ENCODE measurements around the gene REPIN1.

The REPIN1 gene

DNA sequence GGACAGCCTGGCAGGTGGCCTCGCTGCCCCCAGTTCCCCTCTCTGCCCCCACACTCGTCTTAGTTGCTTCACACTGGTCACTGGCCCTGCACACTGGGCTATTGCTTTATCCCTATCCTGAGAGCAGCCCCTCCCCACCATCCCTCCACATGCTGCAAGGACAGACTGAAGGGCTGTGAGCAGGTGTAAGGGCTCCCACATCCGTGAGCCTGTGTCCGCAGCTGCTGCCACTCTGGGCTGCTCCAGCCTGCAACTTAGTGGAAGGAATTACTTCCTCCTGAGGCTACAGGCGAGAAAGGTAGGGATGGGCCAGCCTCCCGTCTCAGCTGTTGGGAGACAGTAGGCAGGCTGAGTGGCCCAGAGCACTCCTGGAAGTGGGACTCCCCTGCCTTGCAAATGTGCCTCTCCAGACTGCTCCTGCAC lies 31.0 kb upstream of the REPIN1 start:
- Histone ChIP-seq H3K27ac (ENCODE audit: low read length) (no peak overlapping the region), H3K9me3 (ENCODE audit: control insufficient read depth in 1 of 2, low read length in 2 of 2) (no peaks in the 10 kb centered on the region), H3K36me3 (ENCODE audit: control insufficient read depth in 1 of 2, insufficient read depth in 2 of 2, low read length in 2 of 2) (peaks cover 0 to 8% of the 10 kb centered on the region in 2 donors), H3K27me3 (ENCODE audit: low read depth, low read length) (no peaks in the 10 kb centered on the region), H3K4me3 (ENCODE audit: low read depth in 1 of 2, low read length in 2 of 2) (no peak overlapping the region), H3K4me1 (ENCODE audit: control insufficient read depth in 1 of 2, insufficient read depth in 2 of 2, low read length in 2 of 2) (peaks cover 9 to 66% of the 10 kb centered on the region in 2 donors)

GRCh38 chr7:150338166-150338829 lies 30.3 kb upstream of the REPIN1 start:
- no peaks in the 10 kb centered on the region for H3K9me3 ChIP-seq (ENCODE audit: control insufficient read depth in 1 of 2, low read length in 2 of 2)
- no peak overlapping the region for H3K27ac ChIP-seq (ENCODE audit: low read length)
- peaks cover 0 to 8% of the 10 kb centered on the region in 2 donors for H3K36me3 ChIP-seq (ENCODE audit: control insufficient read depth in 1 of 2, insufficient read depth in 2 of 2, low read length in 2 of 2)
- H3K27me3 ChIP-seq (ENCODE audit: low read depth, low read length), result no peaks in the 10 kb centered on the region
- peaks cover 9 to 66% of the 10 kb centered on the region in 2 donors for H3K4me1 ChIP-seq (ENCODE audit: control insufficient read depth in 1 of 2, insufficient read depth in 2 of 2, low read length in 2 of 2)
- no peak overlapping the region for H3K4me3 ChIP-seq (ENCODE audit: low read depth in 1 of 2, low read length in 2 of 2)

GRCh38 chr7:150339409-150339809 lies 29.2 kb upstream of the REPIN1 start:
- H3K4me3 ChIP-seq (ENCODE audit: low read depth in 1 of 2, low read length in 2 of 2), result peak overlapping the region in 1 of 2 donors; percentile 72
- no peak overlapping the region for H3K27ac ChIP-seq (ENCODE audit: low read length)
- no peaks in the 10 kb centered on the region for H3K27me3 ChIP-seq (ENCODE audit: low read depth, low read length)
- peaks cover 0 to 8% of the 10 kb centered on the region in 2 donors for H3K36me3 ChIP-seq (ENCODE audit: control insufficient read depth in 1 of 2, insufficient read depth in 2 of 2, low read length in 2 of 2)
- peaks cover 9 to 65% of the 10 kb centered on the region in 2 donors for H3K4me1 ChIP-seq (ENCODE audit: control insufficient read depth in 1 of 2, insufficient read depth in 2 of 2, low read length in 2 of 2)
- peaks cover 0 to 2% of the 10 kb centered on the region in 2 donors for H3K9me3 ChIP-seq (ENCODE audit: control insufficient read depth in 1 of 2, low read length in 2 of 2)

DNA sequence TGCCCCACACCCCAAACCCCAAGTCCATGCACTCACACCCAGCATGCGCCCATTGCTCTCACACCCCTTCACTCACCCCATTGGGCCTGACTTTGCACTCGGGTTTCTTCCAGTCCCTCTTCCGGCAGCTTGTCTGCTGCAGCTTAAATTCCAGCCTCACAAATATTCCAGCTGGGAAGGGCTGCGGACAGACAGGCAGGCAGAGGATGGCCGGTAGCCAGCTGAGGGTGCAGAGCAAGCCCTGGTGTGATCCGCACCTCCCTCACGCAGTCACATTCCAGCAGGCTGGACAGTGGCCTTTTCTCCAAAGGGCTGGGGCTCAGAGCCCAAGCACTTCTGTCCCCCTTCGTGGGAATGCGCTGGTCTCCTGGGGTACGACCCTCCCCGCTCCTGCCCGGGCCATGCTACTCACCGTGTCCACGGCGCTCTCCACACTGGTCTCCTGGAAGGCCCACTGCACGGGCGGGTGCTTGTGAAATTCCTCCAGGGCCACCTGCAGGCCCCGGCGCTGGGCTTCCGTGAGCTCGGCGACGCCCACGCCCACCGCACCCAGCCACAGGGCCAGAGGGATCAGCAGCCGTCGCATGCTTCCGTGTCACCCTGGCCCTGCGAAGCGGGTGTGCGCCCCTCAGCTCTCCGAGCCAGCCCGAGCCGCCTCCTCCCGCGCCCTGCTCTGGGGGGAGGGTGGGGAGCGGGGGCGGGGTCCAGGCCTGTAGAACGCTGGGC lies 28.4 kb upstream of the REPIN1 start:
- peaks cover 9 to 58% of the 10 kb centered on the region in 2 donors for H3K4me1 ChIP-seq (ENCODE audit: control insufficient read depth in 1 of 2, insufficient read depth in 2 of 2, low read length in 2 of 2)
- peaks cover 0 to 3% of the 10 kb centered on the region in 2 donors for H3K9me3 ChIP-seq (ENCODE audit: control insufficient read depth in 1 of 2, low read length in 2 of 2)
- H3K36me3 ChIP-seq (ENCODE audit: control insufficient read depth in 1 of 2, insufficient read depth in 2 of 2, low read length in 2 of 2), result peaks cover 0 to 8% of the 10 kb centered on the region in 2 donors
- peak overlapping the region; percentile 33 to 72 for H3K4me3 ChIP-seq (ENCODE audit: low read depth in 1 of 2, low read length in 2 of 2)
- H3K27ac ChIP-seq (ENCODE audit: low read length), result no peak overlapping the region
- H3K27me3 ChIP-seq (ENCODE audit: low read depth, low read length), result no peaks in the 10 kb centered on the region

DNA sequence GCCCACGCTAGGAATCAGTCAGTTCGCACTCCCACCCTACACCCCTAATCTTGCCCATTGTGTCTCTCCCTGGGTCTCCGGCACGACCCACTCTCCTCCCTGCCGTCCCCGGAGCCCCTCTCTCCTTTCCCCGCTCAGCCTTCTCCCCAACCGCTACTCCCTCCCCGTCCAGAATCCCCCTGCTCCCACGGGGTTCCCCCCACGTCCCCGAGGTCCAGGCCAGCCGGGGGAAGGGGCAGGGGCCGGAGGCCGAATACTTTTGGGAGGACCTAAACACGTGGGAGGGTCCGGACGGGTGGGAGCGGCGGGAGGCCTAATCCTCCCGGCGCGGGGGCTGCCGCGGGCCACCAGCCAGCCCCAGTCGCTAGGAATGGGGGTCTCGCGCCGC lies 27.8 kb upstream of the REPIN1 start:
- Histone ChIP-seq H3K27me3 (ENCODE audit: low read depth, low read length) (no peaks in the 10 kb centered on the region), H3K4me3 (ENCODE audit: low read depth in 1 of 2, low read length in 2 of 2) (peak overlapping the region; percentile 55 to 72), H3K9me3 (ENCODE audit: control insufficient read depth in 1 of 2, low read length in 2 of 2) (peaks cover 0 to 3% of the 10 kb centered on the region in 2 donors), H3K36me3 (ENCODE audit: control insufficient read depth in 1 of 2, insufficient read depth in 2 of 2, low read length in 2 of 2) (peaks cover 0 to 8% of the 10 kb centered on the region in 2 donors), H3K27ac (ENCODE audit: low read length) (no peak overlapping the region), H3K4me1 (ENCODE audit: control insufficient read depth in 1 of 2, insufficient read depth in 2 of 2, low read length in 2 of 2) (peaks cover 5 to 51% of the 10 kb centered on the region in 2 donors)

- Histone ChIP-seq H3K27me3 (ENCODE audit: low read depth, low read length) (no peaks in the 10 kb centered on the region), H3K9me3 (ENCODE audit: control insufficient read depth in 1 of 2, low read length in 2 of 2) (peaks cover 0 to 3% of the 10 kb centered on the region in 2 donors), H3K36me3 (ENCODE audit: control insufficient read depth in 1 of 2, insufficient read depth in 2 of 2, low read length in 2 of 2) (peaks cover 0 to 8% of the 10 kb centered on the region in 2 donors), H3K4me3 (ENCODE audit: low read depth in 1 of 2, low read length in 2 of 2) (peak within 1 kb of the TSS; percentile 55 to 72), H3K27ac (ENCODE audit: low read length) (no peak within 1 kb of the TSS), H3K4me1 (ENCODE audit: control insufficient read depth in 1 of 2, insufficient read depth in 2 of 2, low read length in 2 of 2) (peaks cover 3 to 45% of the 10 kb centered on the region in 2 donors)
Observed at GRCh38 chr7:150341263-150342120, 27.1 kb upstream of the REPIN1 start, which contains the start of gene RARRES2. TSS of gene RARRES2 (minus strand) at chr7:150341629. CDS start at chr7:150340609, 1,020 bp downstream.

DNA sequence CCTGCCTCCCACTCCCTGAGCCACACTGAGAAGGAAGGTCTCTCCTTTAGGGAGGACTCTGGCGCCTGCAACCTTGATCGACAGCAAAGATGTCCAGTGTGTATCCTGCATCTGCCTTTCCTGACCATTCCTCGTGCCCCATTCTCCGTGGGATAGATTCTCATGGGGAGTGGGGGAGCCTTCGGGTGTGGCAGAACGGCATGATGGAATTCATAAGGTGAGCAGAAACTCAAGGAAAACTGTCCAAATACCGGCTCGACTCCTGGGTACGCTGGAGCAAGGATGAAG lies 26.6 kb upstream of the REPIN1 start:
- no peak overlapping the region for H3K27ac ChIP-seq (ENCODE audit: low read length)
- peaks cover 0 to 8% of the 10 kb centered on the region in 2 donors for H3K36me3 ChIP-seq (ENCODE audit: control insufficient read depth in 1 of 2, insufficient read depth in 2 of 2, low read length in 2 of 2)
- peaks cover 3 to 40% of the 10 kb centered on the region in 2 donors for H3K4me1 ChIP-seq (ENCODE audit: control insufficient read depth in 1 of 2, insufficient read depth in 2 of 2, low read length in 2 of 2)
- H3K27me3 ChIP-seq (ENCODE audit: low read depth, low read length), result no peaks in the 10 kb centered on the region
- peaks cover 0 to 3% of the 10 kb centered on the region in 2 donors for H3K9me3 ChIP-seq (ENCODE audit: control insufficient read depth in 1 of 2, low read length in 2 of 2)
- peak overlapping the region in 1 of 2 donors; percentile 38 for H3K4me3 ChIP-seq (ENCODE audit: low read depth in 1 of 2, low read length in 2 of 2)

DNA sequence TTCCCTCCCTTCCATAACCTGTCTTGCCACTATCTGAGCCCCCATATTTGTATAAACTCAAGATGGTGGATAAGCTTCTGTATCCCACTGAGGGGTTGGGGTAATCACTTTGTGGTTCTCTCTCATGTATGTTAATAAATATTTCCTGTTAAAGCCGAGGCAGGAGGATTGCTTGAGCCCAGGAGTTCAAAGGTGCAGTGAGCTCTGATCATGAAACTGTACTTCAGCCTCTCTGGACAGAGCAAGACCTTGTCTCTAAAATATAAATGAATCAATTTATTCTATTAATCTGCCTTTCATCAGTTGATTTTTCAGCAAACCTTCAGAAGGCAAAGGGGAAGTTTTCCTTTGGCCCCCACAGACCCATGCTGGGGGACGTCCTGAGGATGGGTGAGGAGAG lies 25.4 kb upstream of the REPIN1 start:
- no peak overlapping the region for H3K27ac ChIP-seq (ENCODE audit: low read length)

DNA sequence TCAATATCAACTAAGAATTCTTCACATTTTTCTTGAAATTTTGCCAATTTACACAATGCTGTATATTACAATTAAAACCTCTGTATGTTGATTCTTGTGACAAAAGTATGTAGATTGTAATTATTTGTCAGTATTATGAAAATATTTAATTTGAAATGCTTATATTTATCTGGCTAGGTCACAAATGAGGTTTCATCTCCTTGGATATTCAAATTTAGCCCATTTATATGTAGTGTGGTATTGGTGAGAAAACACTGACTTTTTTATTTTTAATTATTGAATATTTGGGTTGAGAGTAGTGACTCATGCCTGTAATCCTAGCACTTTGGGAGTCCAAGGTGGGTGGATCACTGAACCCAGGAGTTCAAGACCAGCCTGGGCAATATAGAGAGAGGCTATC lies 24.3 kb upstream of the REPIN1 start:
- Histone ChIP-seq H3K27me3 (ENCODE audit: low read depth, low read length) (no peaks in the 10 kb centered on the region), H3K4me3 (ENCODE audit: low read depth in 1 of 2, low read length in 2 of 2) (no peak overlapping the region), H3K36me3 (ENCODE audit: control insufficient read depth in 1 of 2, insufficient read depth in 2 of 2, low read length in 2 of 2) (no peaks in the 10 kb centered on the region), H3K27ac (ENCODE audit: low read length) (no peak overlapping the region), H3K9me3 (ENCODE audit: control insufficient read depth in 1 of 2, low read length in 2 of 2) (peaks cover 0 to 3% of the 10 kb centered on the region in 2 donors), H3K4me1 (ENCODE audit: control insufficient read depth in 1 of 2, insufficient read depth in 2 of 2, low read length in 2 of 2) (peaks cover 0 to 17% of the 10 kb centered on the region in 2 donors)

More for the DNA sequence above, 25.4 kb upstream of the REPIN1 start:
- H3K36me3 ChIP-seq (ENCODE audit: control insufficient read depth in 1 of 2, insufficient read depth in 2 of 2, low read length in 2 of 2), result peaks cover 0 to 2% of the 10 kb centered on the region in 2 donors
- no peaks in the 10 kb centered on the region for H3K27me3 ChIP-seq (ENCODE audit: low read depth, low read length)
- H3K4me1 ChIP-seq (ENCODE audit: control insufficient read depth in 1 of 2, insufficient read depth in 2 of 2, low read length in 2 of 2), result peaks cover 0 to 28% of the 10 kb centered on the region in 2 donors
- H3K4me3 ChIP-seq (ENCODE audit: low read depth in 1 of 2, low read length in 2 of 2), result no peak overlapping the region
- H3K9me3 ChIP-seq (ENCODE audit: control insufficient read depth in 1 of 2, low read length in 2 of 2), result peaks cover 0 to 3% of the 10 kb centered on the region in 2 donors

DNA sequence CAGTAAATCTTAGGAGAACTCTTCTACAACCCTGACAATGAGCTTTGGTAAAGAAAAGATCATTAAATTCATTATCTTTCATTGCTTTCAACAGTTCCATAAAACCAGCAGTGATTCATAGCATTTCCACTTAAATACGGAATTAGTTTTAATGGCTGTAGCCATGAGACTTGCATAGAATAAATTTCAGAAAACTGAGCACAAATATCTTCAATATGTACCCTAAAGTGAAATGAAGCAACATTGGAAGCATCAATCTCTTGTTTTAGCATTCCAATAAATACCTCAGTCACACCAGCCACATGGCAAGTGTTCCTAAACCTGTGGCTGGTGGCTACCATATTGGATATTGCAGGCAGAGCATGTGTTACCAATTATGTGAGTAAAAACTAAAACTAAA lies 23.6 kb upstream of the REPIN1 start:
- Histone ChIP-seq H3K27me3 (ENCODE audit: low read depth, low read length) (no peaks in the 10 kb centered on the region), H3K9me3 (ENCODE audit: control insufficient read depth in 1 of 2, low read length in 2 of 2) (peaks cover 0 to 3% of the 10 kb centered on the region in 2 donors), H3K27ac (ENCODE audit: low read length) (no peak overlapping the region), H3K4me3 (ENCODE audit: low read depth in 1 of 2, low read length in 2 of 2) (no peak overlapping the region), H3K36me3 (ENCODE audit: control insufficient read depth in 1 of 2, insufficient read depth in 2 of 2, low read length in 2 of 2) (no peaks in the 10 kb centered on the region), H3K4me1 (ENCODE audit: control insufficient read depth in 1 of 2, insufficient read depth in 2 of 2, low read length in 2 of 2) (peaks cover 0 to 10% of the 10 kb centered on the region in 2 donors)

- peaks cover 0 to 3% of the 10 kb centered on the region in 2 donors for H3K9me3 ChIP-seq (ENCODE audit: control insufficient read depth in 1 of 2, low read length in 2 of 2)
- no peaks in the 10 kb centered on the region for H3K27me3 ChIP-seq (ENCODE audit: low read depth, low read length)
- H3K36me3 ChIP-seq (ENCODE audit: control insufficient read depth in 1 of 2, insufficient read depth in 2 of 2, low read length in 2 of 2), result no peaks in the 10 kb centered on the region
- peaks cover 0 to 3% of the 10 kb centered on the region in 2 donors for H3K4me1 ChIP-seq (ENCODE audit: control insufficient read depth in 1 of 2, insufficient read depth in 2 of 2, low read length in 2 of 2)
- H3K27ac ChIP-seq (ENCODE audit: low read length), result no peak overlapping the region
- no peak overlapping the region for H3K4me3 ChIP-seq (ENCODE audit: low read depth in 1 of 2, low read length in 2 of 2)
Observed at GRCh38 chr7:150346922-150347321, 21.7 kb upstream of the REPIN1 start.
